Endothelial cell of hepatic sinusoid (primary cell): Measurements from ENCODE around the gene ITM2B.

ENCODE experiments used
- in situ Hi-C: cut with HindIII; loops from 2 replicates; pipeline ENCODE4 v1.10.0; 2017; ENCODE audit warnings: low sequenced_read_pairs

Gene ITM2B

DNA sequence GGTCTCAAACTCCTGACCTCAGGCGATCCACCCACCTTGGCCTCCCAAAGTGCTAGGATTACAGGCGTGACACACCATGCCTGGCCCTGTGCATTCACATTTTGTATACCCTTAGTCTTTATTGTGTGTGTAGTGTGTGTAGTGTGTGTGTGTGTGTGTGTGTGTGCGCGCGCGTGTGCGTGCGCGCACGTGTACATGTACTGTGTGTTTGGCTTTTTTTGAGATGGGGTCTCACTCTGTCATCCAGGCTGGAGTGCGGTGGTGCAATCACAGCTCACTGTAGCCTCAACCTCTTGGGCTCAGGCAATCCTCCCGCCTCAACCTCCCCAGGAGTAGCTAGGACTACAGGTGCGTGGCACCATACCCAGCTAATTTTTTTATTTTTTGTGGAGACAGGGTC, 22.1 kb downstream of the ITM2B start:
- in situ Hi-C loops, result no loop called here

DNA sequence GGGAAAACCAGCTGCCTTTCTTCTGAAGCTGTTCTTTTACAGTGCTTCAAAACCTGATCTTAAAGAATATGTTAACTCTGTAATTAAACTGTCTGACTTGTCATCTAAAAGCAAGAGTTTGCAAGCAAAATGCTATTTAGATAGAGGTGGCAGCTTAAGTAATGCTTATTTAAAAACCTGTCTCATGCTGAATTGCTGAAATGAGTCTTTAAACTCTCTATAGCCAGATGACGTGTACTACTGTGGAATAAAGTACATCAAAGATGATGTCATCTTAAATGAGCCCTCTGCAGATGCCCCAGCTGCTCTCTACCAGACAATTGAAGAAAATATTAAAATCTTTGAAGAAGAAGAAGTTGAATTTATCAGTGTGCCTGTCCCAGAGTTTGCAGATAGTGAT, 22.9 kb downstream of the ITM2B start:
- in situ Hi-C loops, result no loop called here

DNA sequence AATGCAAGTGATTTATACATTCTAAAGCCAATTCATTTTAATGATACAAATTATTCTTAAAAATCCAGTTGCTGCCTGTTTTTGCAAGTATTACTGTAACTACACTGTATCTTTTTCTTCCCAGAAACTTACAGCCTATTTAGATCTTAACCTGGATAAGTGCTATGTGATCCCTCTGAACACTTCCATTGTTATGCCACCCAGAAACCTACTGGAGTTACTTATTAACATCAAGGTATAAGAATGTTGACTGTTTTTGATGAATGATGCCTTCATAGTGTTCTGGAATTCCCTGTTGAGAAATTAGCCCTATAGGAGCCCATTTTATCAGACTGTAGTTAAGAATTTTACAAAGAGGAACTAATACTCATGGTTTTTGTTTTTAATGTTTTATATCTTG, 25.0 kb downstream of the ITM2B start:
- in situ Hi-C loops, result no loop called here

DNA sequence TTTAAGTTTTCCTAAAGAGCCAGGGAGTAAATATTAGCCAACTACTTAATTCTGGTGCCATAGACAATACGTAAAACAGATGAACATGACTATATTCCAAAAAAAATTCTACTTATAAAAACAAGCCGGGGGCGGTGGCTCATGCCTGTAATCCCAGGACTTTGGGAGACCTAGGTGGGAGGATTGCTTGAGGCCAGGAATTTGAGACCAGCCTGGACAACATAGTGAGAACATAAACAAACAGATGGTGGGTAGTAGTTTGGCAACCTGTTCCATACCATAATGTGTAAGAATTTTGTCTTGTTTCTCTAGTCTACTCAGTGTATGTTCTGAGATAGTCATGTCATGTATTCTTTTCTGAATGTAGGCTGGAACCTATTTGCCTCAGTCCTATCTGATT, 25.4 kb downstream of the ITM2B start:
- in situ Hi-C loops, result no loop called here

DNA sequence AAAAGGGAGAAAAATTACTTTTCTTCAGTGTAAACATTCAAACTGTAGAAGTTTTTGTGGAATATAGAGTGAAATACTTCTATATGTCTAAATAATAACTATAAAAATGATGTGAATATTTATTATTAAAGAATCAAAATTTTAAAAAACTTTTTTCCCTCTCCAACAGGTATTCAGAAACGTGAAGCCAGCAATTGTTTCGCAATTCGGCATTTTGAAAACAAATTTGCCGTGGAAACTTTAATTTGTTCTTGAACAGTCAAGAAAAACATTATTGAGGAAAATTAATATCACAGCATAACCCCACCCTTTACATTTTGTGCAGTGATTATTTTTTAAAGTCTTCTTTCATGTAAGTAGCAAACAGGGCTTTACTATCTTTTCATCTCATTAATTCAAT, 28.0 kb downstream of the ITM2B start:
- in situ Hi-C loops, result no loop called here

DNA sequence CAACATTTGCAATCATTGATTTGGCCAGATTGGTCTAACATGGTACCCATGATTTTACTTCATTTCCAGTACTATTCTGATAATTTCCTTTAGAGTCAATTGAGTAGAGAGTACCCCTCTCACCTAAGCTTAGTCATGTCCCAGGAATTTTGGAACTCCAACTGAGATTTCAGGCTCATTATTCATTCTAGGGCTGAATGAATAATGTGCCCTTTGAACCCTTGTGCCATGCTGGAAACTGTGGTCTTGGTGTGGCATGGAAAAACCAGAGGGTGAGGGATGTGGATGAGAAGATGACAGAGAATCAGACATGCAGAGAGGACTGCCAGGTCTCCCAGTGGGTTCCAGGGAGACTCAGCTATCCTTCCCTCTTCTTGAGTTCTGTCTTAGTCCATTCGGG, 30.2 kb downstream of the ITM2B start:
- in situ Hi-C loops, result no loop called here

DNA sequence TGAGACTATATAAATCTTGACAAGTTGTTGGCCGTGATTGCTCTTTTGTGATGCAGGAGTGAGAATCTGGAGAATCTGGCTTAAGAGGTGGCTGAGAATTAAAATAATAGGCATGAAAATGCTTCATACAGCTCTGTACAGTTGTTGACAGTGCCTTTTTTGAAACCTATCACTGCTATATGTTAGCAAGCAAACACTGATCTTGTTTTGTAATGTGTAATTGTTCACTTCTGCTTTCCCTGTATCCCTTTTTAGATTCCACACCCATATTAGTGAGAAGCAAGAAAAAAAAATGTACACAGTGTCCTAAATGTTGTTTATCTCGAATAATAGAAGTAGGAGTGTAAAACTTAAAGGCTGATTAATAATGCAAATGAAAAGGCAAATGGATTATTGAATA, 31.1 kb downstream of the ITM2B start:
- in situ Hi-C loops, result no loop called here

DNA sequence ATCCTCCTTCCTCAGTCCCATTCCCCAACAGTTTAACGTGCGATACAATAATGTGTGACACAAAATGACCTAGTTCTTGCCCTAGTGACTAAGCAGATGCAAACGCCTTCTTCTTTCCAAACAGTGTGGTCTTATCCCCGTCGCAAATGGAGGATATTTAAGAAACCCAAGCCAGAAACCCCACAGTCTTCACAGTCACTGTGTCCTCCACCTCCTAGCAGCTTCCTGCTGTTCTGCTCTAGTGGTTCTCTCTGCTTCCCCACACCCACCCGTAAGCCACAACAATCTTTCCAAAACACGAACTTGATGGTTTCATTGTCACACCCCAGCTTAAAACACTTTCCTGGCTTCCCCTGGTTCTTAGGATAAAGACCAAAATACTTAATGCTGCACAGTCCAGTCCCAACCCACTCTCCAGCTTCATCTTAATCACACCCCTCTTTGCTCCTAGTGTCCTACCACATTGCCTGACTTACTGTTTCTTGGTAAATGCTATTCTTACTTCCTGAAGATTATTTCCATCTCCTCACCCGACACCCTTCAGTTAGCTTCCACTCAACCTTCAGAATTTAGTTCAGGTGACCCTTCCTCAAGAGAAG, 32.3 kb downstream of the ITM2B start:
- in situ Hi-C loops, result no loop called here

DNA sequence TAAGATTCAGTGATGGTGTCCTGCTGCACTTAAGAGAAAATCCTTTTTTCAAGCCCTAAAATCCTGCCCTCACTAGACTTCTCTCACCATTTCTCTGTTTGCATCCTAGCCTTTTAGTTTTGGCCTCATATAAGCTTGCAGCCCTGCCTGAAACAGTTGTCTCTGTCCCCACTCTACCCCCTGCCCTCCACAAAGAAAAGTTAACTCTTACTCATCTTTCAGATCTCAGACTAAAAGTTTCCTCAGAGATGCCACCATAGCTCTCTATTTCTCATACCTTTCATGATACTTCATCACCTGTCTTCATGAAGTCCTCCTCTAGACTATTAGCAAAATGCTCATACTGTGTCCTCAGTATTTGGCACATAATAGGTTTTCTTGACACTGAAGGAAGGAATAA, 33.1 kb downstream of the ITM2B start:
- in situ Hi-C loops, result no loop called here

DNA sequence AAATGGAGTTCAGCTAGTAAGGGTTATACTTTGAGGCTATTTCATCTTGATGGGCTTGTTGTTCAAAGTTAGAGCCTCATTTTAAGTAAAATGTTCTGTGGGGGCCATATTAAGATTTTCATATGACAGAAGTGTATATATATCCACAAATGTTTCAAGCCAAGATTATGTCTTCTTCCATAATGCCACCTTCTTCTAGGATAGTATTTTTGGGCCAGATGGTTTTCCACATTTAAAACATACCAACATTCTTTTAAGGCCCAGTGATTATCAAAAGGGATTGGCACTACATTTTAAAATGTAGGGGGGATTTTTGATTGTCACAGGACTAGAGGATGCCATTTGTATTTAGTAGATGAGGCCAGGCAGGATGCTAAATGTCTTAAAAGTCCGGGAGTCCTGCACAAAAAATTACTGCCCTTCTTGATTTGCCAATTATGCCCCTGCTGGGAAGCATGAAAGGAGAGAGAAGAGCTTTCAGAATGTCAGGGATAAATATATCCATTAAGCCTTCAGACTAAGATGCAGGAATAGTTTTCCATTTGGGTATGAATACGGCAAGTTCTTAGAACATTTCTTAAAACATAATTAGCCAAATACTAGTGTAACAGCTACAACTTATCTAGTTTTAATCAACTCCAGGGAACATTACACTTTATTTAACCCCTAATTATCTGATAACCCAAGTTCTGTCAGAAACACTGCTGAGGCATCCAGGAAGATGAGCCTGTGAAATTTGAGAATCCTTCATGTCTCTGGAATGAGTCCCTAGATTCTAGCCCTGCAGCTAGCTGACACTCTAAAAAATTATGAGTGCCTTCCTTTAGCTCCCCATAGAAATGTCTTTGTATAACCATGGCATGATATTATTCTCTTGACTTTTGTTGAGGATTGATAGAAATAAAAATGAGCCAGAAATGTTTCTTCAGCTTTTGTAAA, 34.0 kb downstream of the ITM2B start:
- in situ Hi-C loops, result no loop called here

DNA sequence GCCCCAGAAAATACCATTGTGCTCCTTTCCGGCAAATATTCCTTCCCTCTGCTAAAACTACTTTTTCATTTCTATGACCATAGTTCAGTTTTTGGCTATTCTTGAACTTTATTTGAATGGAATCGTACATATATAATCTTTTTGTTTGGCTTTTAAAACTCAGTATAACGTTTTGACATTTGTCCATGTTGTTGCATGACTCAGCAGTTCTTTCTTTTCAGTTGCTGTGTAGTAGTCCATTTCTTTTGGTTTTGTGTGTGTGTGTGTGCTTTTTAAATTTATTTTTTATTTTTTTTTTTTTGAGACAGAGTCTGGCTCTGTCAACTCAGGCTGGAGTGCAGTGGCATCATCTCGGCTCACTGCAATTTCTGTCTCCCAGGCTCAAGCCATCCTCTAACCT, 35.0 kb downstream of the ITM2B start:
- in situ Hi-C loops, result no loop called here

DNA sequence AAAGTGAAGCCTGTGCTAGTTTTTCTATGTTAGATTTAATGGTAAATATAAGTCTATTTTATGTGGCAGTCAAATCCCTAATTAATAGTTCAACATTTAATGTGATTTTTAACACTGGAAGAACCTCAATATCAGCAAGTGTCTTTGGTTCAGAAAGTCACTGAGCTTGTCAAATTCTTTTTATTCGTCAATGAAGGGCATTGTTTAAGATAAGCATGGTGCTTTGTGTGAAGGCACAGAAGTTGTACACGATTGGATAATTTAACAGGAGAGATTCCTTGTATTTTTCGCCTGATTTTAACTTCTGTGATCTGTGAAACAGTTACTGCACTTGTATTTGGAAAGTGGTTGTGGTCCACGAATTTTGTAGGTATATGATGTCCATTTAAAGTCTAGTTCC, 40.3 kb downstream of the ITM2B start:
- in situ Hi-C loops, result no loop called here

DNA sequence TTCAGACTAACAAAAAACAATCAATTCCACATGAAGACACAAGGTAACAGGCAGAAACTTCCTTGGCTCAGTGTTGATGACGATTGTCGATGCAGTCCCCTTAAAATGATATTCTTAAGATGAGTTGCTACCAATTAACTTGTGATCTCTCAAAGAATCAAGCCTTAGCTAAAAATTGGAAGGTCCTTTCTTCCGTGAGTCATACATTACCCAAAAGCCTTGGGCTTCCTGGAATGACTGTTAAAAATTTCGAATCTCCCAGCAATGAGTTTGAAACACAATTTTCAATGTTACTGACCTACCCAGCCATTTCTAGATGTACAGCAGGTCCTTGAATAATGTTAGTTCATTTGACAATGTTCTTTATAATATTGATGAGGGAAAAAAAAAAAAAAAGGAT, 42.5 kb downstream of the ITM2B start:
- in situ Hi-C loops, result no loop called here

DNA sequence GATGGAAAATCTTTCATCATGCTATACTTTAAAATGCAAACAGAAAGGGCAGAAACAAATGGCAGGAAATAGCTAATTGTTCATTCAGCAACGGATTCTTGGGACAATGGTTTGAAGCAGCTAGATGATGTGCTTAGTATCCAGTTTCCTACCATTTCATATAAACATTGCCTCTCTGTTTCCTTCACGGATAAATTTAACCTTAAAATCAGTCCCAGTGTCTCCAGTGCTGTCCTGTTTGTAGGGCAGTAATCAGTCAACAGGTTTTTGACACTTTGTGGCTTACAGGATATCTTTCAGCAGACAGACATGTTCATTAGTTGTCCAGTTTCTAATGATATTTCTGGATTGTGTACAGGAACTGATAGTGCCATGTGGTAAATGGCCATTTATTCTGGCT, 45.8 kb downstream of the ITM2B start:
- in situ Hi-C loops, result no loop called here

DNA sequence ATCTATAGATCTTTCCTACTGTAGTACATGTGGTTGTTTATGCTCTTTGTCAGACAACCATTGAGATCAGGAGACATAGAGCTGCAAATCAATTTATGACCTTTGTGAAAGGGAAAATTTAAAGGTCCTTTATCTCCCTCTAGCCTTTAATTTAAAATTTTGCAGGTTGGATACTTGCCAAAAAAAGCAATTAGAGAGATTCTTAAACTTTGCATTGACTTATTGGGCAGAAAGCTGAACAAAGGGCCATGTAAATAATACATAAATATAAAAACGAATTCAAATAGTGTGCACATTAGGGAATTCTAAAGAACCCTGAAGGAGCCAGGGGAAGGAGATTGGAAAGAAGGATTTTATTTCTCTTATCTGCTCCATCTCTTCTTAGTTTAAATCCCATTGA, 48.5 kb downstream of the ITM2B start:
- in situ Hi-C loops, result no loop called here

DNA sequence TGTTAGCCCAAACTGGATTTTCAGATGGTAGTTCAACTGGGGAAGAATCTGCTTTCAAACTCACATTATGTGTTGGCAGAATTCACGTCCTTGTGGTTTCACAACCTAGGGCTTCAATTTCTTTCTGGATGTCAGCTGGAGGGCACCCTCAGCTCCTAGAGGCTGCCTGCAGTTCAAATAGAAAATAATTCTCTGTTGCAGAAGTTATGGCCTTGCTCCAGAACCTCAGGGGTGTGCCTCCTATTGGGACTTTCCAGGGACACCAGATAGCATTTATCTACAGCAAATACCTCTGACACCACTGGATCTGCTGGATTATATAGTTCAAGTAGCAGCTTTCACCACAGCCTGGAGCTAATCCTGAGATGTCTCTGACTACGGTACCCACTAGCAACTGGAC, 58.7 kb downstream of the ITM2B start:
- in situ Hi-C loops, result no loop called here

DNA sequence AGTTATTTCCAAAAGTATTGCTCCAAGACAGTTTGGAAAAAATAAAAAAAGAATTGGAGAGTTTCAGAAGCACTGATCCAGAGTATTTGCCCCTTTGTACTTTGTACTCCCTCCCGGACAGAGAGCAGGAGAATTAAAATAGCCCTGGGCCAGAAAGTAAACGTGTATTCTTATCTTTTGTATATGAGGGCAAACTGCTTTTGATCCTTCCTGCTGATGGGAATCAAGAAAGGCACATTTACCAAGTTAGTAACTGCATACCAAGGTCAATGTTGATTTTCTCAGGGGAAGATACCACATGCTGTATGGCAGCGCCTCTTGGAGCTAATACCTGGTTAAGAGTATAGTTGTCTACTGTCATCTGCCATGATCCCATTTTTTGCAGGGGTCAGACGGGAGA, 59.6 kb downstream of the ITM2B start:
- in situ Hi-C loops, result no loop called here

DNA sequence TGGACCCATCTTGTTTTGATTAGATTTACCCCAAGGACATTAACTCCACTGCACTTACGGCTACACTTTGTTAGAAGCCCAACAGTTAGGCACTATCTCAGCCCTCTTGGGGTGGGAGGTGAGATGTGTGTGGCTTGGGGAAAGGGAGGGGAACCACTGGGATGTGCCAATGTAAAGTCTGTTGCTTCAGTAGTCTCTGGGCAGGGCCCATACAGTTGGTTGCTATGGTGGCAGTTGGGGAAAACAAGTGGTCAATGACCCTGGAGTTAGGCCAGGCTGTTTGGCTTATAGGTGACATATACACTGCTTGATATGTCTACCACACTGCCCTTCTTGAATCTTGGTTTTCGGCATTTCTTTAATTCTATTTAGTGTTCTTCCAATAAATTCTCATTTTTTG, 61.6 kb downstream of the ITM2B start:
- in situ Hi-C loops, result no loop called here

DNA sequence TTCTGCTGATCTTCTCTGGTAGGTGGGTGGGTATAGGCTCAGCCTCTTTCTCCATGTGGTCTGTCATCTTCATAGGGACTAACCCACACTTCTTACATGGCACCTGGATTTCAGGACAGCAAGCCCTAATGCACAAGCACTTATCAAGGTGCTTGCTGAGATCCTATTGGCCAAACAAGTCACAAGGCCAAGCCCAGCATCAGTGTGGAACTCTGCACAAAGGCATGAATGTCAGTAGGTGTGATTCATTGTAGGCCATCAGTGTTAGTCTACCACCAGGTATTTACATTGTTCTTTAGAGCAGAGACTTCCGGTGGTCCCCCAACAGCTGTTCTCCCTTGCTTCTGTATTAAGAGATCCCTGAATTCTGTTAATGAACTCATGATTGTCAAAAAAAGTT, 62.3 kb downstream of the ITM2B start:
- in situ Hi-C loops, result no loop called here

DNA sequence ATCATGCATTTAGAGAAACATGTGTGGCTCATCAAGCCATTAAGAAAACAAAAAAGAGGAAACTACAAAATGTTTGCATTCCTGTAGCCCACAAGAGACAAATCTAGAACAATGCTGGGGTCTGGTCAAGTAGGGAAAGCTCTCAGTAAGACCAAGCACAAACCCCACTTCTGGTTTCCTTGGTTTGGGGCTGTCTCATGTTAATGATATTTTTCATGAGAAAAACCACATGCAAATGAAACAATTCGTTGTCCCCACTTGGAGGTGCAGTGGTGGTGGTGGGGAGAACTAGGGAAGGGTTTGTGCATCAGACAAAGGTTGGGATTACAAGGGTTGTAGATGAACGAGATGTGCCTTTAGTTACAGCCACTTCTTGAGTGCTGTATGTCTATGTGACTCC, 63.5 kb downstream of the ITM2B start:
- in situ Hi-C loops, result no loop called here

DNA sequence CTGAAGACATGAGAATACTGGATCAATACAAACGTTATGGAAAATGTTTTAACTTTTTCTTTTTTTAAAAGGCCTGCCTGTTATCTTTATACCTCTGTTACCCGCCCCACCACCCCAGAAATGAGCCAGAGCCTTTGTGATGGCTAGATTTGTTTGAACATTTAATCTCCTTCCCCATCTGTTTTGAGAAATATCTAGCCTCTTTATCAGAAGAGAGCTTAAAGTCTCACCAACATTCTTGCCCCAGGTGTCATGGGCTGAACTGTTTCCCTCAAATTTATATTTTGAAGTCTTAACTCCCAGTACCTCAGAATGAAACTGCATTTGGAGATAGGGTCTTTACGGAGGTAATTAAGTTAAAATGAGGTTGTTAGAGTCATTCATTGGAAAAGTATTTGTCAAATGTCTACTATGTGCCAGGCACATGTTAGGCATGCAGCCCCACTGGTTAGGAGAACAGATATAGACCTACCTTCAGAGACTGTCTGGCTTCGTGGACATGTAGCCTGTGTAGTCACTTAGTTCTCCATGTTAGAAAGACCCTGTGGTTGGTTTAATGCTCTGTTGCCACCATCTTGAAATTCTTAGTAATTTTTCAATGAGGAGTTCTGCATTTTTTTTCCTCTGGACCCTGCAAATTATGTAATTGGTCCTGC, 64.3 kb downstream of the ITM2B start:
- in situ Hi-C loops, result no loop called here

DNA sequence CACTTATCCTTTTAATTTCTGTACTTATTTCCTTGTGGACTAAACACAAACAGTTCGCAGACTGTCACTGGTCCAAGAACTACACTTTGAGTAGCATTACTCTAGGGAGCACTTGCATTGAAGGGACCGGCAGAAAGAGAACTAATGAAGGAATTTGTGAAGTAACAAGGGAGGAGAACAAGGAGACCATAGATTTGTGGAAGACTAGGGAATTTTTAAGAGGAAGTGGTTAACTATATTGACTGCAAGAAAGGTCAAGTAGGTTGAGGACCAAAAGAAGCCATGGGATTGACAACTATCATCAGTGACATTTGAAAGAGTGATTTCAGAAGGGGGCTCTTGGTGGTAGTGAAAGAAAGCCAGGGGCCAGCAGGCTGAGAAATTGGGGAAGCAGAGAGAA, 66.6 kb downstream of the ITM2B start:
- in situ Hi-C loops, result no loop called here
